ENCODE data around the gene FAM53B.
"Not testable (repeated sequence)": the region's sequence is repeated elsewhere in the genome, so short reads cannot be mapped to it uniquely, and the experiment has no call there.

Gene FAM53B

GRCh38 chr10:124594240-124594639 is 149.9 kb downstream of the FAM53B start:
- no peak for DNase-seq

- DNase-seq, result no peak
These were observed 150.7 kb downstream of the FAM53B start for GRCh38 chr10:124593431-124593985.

GRCh38 chr10:124592736-124593430 is 151.3 kb downstream of the FAM53B start:
- no peak for DNase-seq

GRCh38 chr10:124592101-124592500 is 152.1 kb downstream of the FAM53B start:
- DNase-seq, result no peak

GRCh38 chr10:124591123-124591495 is 153.1 kb downstream of the FAM53B start:
- DNase-seq, result no peak

GRCh38 chr10:124590216-124591122 is 153.7 kb downstream of the FAM53B start:
- DNase-seq, result no peak

- no peak for DNase-seq
These were observed 154.6 kb downstream of the FAM53B start for GRCh38 chr10:124589491-124590041.

GRCh38 chr10:124588736-124589490 is 155.3 kb downstream of the FAM53B start:
- no peak for DNase-seq

- DNase-seq, result not testable (repeated sequence)
These were observed 155.8 kb downstream of the FAM53B start for GRCh38 chr10:124588341-124588735.

- no peak for DNase-seq
These were observed 156.4 kb downstream of the FAM53B start for GRCh38 chr10:124587811-124588211.

GRCh38 chr10:124586142-124586541 is 158.0 kb downstream of the FAM53B start:
- DNase-seq, result no peak

- DNase-seq, result no peak
These were observed 165.2 kb downstream of the FAM53B start for GRCh38 chr10:124579011-124579399.

- no peak for DNase-seq
These were observed 165.8 kb downstream of the FAM53B start for GRCh38 chr10:124578231-124579010.

- no peak for DNase-seq
These were observed 166.5 kb downstream of the FAM53B start for GRCh38 chr10:124577651-124578050.

- no peak for DNase-seq
These were observed 167.4 kb downstream of the FAM53B start for GRCh38 chr10:124576526-124577420.

GRCh38 chr10:124575107-124576035 is 168.8 kb downstream of the FAM53B start:
- DNase-seq, result no peak

GRCh38 chr10:124574456-124575070 is 169.6 kb downstream of the FAM53B start:
- DNase-seq, result no peak

- DNase-seq, result no peak
These were observed 170.3 kb downstream of the FAM53B start for GRCh38 chr10:124573726-124574455.

- no peak for DNase-seq
These were observed 171.4 kb downstream of the FAM53B start for GRCh38 chr10:124572751-124573150.
